Measurements from ENCODE around the gene ALKBH2.

The ALKBH2 gene

GRCh38 chr12:109130297-109131153 lies 37.3 kb upstream of the ALKBH2 start:
- no peak overlapping the region for H3K27ac ChIP-seq (replicated peaks; ENCODE audit: low read length)
- WGBS, 2 donors (ENCODE audit: extremely low coverage in 2 of 2, insufficient read length in 2 of 2, insufficient replicate concordance in 1 of 2), result no CpG with 5 or more reads among the region's 15 CpGs

DNA sequence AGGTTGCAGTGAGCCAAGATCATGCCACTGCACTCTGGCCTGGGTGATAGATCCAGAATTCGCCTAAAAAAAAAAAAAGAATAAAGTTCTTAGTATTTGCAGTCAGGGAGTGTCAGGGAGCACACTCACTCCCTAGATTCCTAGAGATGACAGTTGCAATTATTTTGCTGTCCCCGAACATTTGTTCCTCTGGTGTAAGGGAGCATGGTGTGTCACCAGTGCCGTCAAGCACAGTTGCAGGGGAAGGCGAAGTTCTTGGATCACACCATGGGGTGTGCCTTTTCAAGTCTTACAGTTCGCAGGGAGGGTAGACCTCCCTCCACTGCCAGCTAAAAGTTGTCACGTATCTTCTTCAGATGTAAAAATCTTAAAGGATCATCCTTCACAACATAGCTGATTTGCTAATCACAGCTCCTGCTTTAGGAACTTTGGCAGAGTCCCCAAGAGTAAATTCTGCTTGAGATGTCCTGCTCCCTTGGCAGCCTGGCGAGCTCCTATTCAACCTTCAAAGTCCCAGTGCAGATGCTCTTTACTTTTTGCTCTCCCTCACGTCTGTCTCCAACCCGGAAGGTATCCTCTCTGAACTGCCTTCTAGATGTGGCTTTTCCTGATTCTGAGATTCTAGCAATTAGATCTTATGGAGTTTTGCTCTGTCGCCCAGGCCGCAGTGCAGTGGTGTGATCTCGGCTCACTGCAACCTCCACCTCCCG lies 34.4 kb upstream of the ALKBH2 start:
- no CpG with 5 or more reads among the region's 13 CpGs for WGBS, 2 donors (ENCODE audit: extremely low coverage in 2 of 2, insufficient read length in 2 of 2, insufficient replicate concordance in 1 of 2)
- H3K4me1 ChIP-seq (ENCODE audit: control insufficient read depth in 2 of 2, insufficient read depth in 1 of 2, low read depth in 1 of 2, low read length in 2 of 2), result peaks cover 0 to 5% of the 10 kb centered on the region in 2 donors
- H3K79me1 ChIP-seq (ENCODE audit: low read depth, low read length), result peaks cover 2% of the 10 kb centered on the region
- H3K4me3 ChIP-seq (ENCODE audit: low read length in 2 of 2), result no peak overlapping the region
- no peak overlapping the region for H3K23ac ChIP-seq (ENCODE audit: low read depth, low read length, poor library complexity)
- no peak overlapping the region for H4K91ac ChIP-seq (ENCODE audit: low read depth, low read length, poor library complexity)
- no peak overlapping the region for H3K27ac ChIP-seq (replicated peaks; ENCODE audit: low read length)
- H3K27me3 ChIP-seq (ENCODE audit: control insufficient read depth in 3 of 3, insufficient read depth in 3 of 3, low read depth in 1 of 3, low read length in 3 of 3), result peaks cover 0 to 19% (median 0%) of the 10 kb centered on the region in 3 experiments
- no peak overlapping the region for H3K14ac ChIP-seq (ENCODE audit: low read length)
- no peak overlapping the region for H2AFZ ChIP-seq (ENCODE audit: low read length)
- H2AK5ac ChIP-seq (ENCODE audit: low read depth, low read length), result no peak overlapping the region
- no peak overlapping the region for H2BK12ac ChIP-seq (ENCODE audit: low read length)
- no peak overlapping the region for H3K9ac ChIP-seq (ENCODE audit: low read depth, low read length, poor library complexity)
- H4K8ac ChIP-seq (ENCODE audit: low read depth, low read length), result no peak overlapping the region
- H3K18ac ChIP-seq (ENCODE audit: low read length), result no peak overlapping the region
- H3K4me2 ChIP-seq (ENCODE audit: insufficient read depth, low read length, poor library complexity, severe bottlenecking), result no peak overlapping the region
- H3K36me3 ChIP-seq (replicated peaks in 1 of 2; ENCODE audit: control insufficient read depth in 2 of 2, insufficient read depth in 2 of 2, low read length in 2 of 2), result no peaks in the 10 kb centered on the region
- no peak overlapping the region for H2BK15ac ChIP-seq (ENCODE audit: low read length)
- no peak for DNase-seq (ENCODE audit: low spot score)
- H2BK5ac ChIP-seq (ENCODE audit: low read length), result no peak overlapping the region
- no peak overlapping the region for H3K4ac ChIP-seq (ENCODE audit: low read length)
- H3K9me3 ChIP-seq (replicated peaks in 1 of 2; ENCODE audit: control insufficient read depth in 2 of 2, insufficient read depth in 1 of 2, low read depth in 1 of 2, low read length in 2 of 2), result no peaks in the 10 kb centered on the region
- H2BK120ac ChIP-seq (ENCODE audit: low read depth, low read length), result no peak overlapping the region

More at GRCh38 chr12:109130297-109131153, 37.3 kb upstream of the ALKBH2 start:
- no peak overlapping the region for H3K18ac ChIP-seq (ENCODE audit: low read length)
- H4K8ac ChIP-seq (ENCODE audit: low read depth, low read length), result no peak overlapping the region
- H4K91ac ChIP-seq (ENCODE audit: low read depth, low read length, poor library complexity), result no peak overlapping the region
- H2BK5ac ChIP-seq (ENCODE audit: low read length), result no peak overlapping the region
- no peak overlapping the region for H3K23ac ChIP-seq (ENCODE audit: low read depth, low read length, poor library complexity)
- no peak for DNase-seq (ENCODE audit: low spot score)
- no peaks in the 10 kb centered on the region for H3K9me3 ChIP-seq (replicated peaks in 1 of 2; ENCODE audit: control insufficient read depth in 2 of 2, insufficient read depth in 1 of 2, low read depth in 1 of 2, low read length in 2 of 2)
- H3K4me2 ChIP-seq (ENCODE audit: insufficient read depth, low read length, poor library complexity, severe bottlenecking), result no peak overlapping the region
- H2AK5ac ChIP-seq (ENCODE audit: low read depth, low read length), result no peak overlapping the region
- H3K4me1 ChIP-seq (ENCODE audit: control insufficient read depth in 2 of 2, insufficient read depth in 1 of 2, low read depth in 1 of 2, low read length in 2 of 2), result peaks cover 0 to 7% of the 10 kb centered on the region in 2 donors
- no peaks in the 10 kb centered on the region for H3K36me3 ChIP-seq (replicated peaks in 1 of 2; ENCODE audit: control insufficient read depth in 2 of 2, insufficient read depth in 2 of 2, low read length in 2 of 2)
- H2BK120ac ChIP-seq (ENCODE audit: low read depth, low read length), result no peak overlapping the region
- no peak overlapping the region for H3K4ac ChIP-seq (ENCODE audit: low read length)
- no peak overlapping the region for H2AFZ ChIP-seq (ENCODE audit: low read length)
- peaks cover 2% of the 10 kb centered on the region for H3K79me1 ChIP-seq (ENCODE audit: low read depth, low read length)
- no peak overlapping the region for H3K4me3 ChIP-seq (ENCODE audit: low read length in 2 of 2)
- H2BK15ac ChIP-seq (ENCODE audit: low read length), result no peak overlapping the region
- no peak overlapping the region for H3K14ac ChIP-seq (ENCODE audit: low read length)
- peaks cover 0 to 22% (median 0%) of the 10 kb centered on the region in 3 experiments for H3K27me3 ChIP-seq (ENCODE audit: control insufficient read depth in 3 of 3, insufficient read depth in 3 of 3, low read depth in 1 of 3, low read length in 3 of 3)
- H2BK12ac ChIP-seq (ENCODE audit: low read length), result no peak overlapping the region
- no peak overlapping the region for H3K9ac ChIP-seq (ENCODE audit: low read depth, low read length, poor library complexity)

DNA sequence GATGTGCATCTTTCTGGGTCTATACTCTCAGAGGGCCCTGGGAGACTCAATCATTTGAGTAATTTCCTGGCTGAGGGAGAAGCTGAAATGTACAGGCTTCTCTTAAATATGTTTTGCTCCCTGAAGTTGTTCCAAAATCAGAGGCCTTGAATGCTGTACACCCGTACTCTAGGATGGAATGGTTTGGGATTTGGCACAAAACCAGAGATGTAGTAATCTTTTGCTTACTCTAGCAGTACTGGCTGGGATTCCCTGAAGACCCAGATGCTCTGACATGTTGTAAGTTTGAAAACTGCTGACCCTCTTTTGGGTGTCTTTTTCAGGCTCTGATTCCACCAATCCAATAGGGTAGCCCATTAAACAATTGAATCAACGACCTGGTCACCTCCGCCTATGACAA lies 33.5 kb upstream of the ALKBH2 start:
- WGBS, 2 donors (ENCODE audit: extremely low coverage in 2 of 2, insufficient read length in 2 of 2, insufficient replicate concordance in 1 of 2), result no CpG with 5 or more reads among the region's 3 CpGs
- H2BK12ac ChIP-seq (ENCODE audit: low read length), result no peak overlapping the region
- no peak overlapping the region for H3K14ac ChIP-seq (ENCODE audit: low read length)
- no peak overlapping the region for H4K8ac ChIP-seq (ENCODE audit: low read depth, low read length)
- H3K4ac ChIP-seq (ENCODE audit: low read length), result no peak overlapping the region
- no peak overlapping the region for H2AFZ ChIP-seq (ENCODE audit: low read length)
- H3K4me1 ChIP-seq (ENCODE audit: control insufficient read depth in 2 of 2, insufficient read depth in 1 of 2, low read depth in 1 of 2, low read length in 2 of 2), result peaks cover 0 to 5% of the 10 kb centered on the region in 2 donors
- H3K4me3 ChIP-seq (ENCODE audit: low read length in 2 of 2), result no peak overlapping the region
- no peak for DNase-seq (ENCODE audit: low spot score)
- H3K27me3 ChIP-seq (ENCODE audit: control insufficient read depth in 3 of 3, insufficient read depth in 3 of 3, low read depth in 1 of 3, low read length in 3 of 3), result peaks cover 0 to 18% (median 0%) of the 10 kb centered on the region in 3 experiments
- no peak overlapping the region for H3K18ac ChIP-seq (ENCODE audit: low read length)
- no peak overlapping the region for H2BK120ac ChIP-seq (ENCODE audit: low read depth, low read length)
- H3K79me1 ChIP-seq (ENCODE audit: low read depth, low read length), result peaks cover 2% of the 10 kb centered on the region
- H4K91ac ChIP-seq (ENCODE audit: low read depth, low read length, poor library complexity), result no peak overlapping the region
- H2BK15ac ChIP-seq (ENCODE audit: low read length), result no peak overlapping the region
- no peak overlapping the region for H3K9ac ChIP-seq (ENCODE audit: low read depth, low read length, poor library complexity)
- H2AK5ac ChIP-seq (ENCODE audit: low read depth, low read length), result no peak overlapping the region
- H3K27ac ChIP-seq (replicated peaks; ENCODE audit: low read length), result no peak overlapping the region
- no peaks in the 10 kb centered on the region for H3K36me3 ChIP-seq (replicated peaks in 1 of 2; ENCODE audit: control insufficient read depth in 2 of 2, insufficient read depth in 2 of 2, low read length in 2 of 2)
- no peak overlapping the region for H2BK5ac ChIP-seq (ENCODE audit: low read length)
- no peak overlapping the region for H3K23ac ChIP-seq (ENCODE audit: low read depth, low read length, poor library complexity)
- no peak overlapping the region for H3K4me2 ChIP-seq (ENCODE audit: insufficient read depth, low read length, poor library complexity, severe bottlenecking)
- H3K9me3 ChIP-seq (replicated peaks in 1 of 2; ENCODE audit: control insufficient read depth in 2 of 2, insufficient read depth in 1 of 2, low read depth in 1 of 2, low read length in 2 of 2), result no peaks in the 10 kb centered on the region

GRCh38 chr12:109125791-109126190 lies 32.5 kb upstream of the ALKBH2 start:
- whole genome bisulfite sequencing, 2 donors (ENCODE audit: extremely low coverage in 2 of 2, insufficient read length in 2 of 2, insufficient replicate concordance in 1 of 2), result no CpG with 5 or more reads among the region's 7 CpGs

More at GRCh38 chr12:109125791-109126190, 32.5 kb upstream of the ALKBH2 start:
- Histone ChIP-seq H3K36me3 (replicated peaks in 1 of 2; ENCODE audit: control insufficient read depth in 2 of 2, insufficient read depth in 2 of 2, low read length in 2 of 2) (no peaks in the 10 kb centered on the region), H2BK120ac (ENCODE audit: low read depth, low read length) (no peak overlapping the region), H2AK5ac (ENCODE audit: low read depth, low read length) (no peak overlapping the region), H3K27ac (replicated peaks; ENCODE audit: low read length) (no peak overlapping the region), H3K9me3 (replicated peaks in 1 of 2; ENCODE audit: control insufficient read depth in 2 of 2, insufficient read depth in 1 of 2, low read depth in 1 of 2, low read length in 2 of 2) (no peaks in the 10 kb centered on the region), H3K14ac (ENCODE audit: low read length) (no peak overlapping the region), H3K4ac (ENCODE audit: low read length) (no peak overlapping the region), H4K91ac (ENCODE audit: low read depth, low read length, poor library complexity) (no peak overlapping the region), H4K8ac (ENCODE audit: low read depth, low read length) (no peak overlapping the region), H2BK12ac (ENCODE audit: low read length) (no peak overlapping the region), H2BK5ac (ENCODE audit: low read length) (no peak overlapping the region), H3K4me2 (ENCODE audit: insufficient read depth, low read length, poor library complexity, severe bottlenecking) (no peak overlapping the region), H3K4me3 (ENCODE audit: low read length in 2 of 2) (no peak overlapping the region), H3K4me1 (ENCODE audit: control insufficient read depth in 2 of 2, insufficient read depth in 1 of 2, low read depth in 1 of 2, low read length in 2 of 2) (no peaks in the 10 kb centered on the region), H2BK15ac (ENCODE audit: low read length) (no peak overlapping the region), H3K9ac (ENCODE audit: low read depth, low read length, poor library complexity) (no peak overlapping the region), H3K23ac (ENCODE audit: low read depth, low read length, poor library complexity) (no peak overlapping the region), H3K27me3 (ENCODE audit: control insufficient read depth in 3 of 3, insufficient read depth in 3 of 3, low read depth in 1 of 3, low read length in 3 of 3) (peaks cover 0 to 14% (median 0%) of the 10 kb centered on the region in 3 experiments), H3K79me1 (ENCODE audit: low read depth, low read length) (peaks cover 2% of the 10 kb centered on the region), H2AFZ (ENCODE audit: low read length) (no peak overlapping the region), H3K18ac (ENCODE audit: low read length) (no peak overlapping the region)
- DNase-seq (ENCODE audit: low spot score), result no peak
